Panc1 (cell line): ENCODE results near the gene SDK2. TPM values are rescaled to one million over a fixed set of nuclear protein-coding genes. Genes with fewer than 3 reads are reported as not detected.

ENCODE experiments used
- ATAC-seq: fragments of 200-7000 bp; cut with Tn5 transposase; 2 replicates; pipeline ENCODE4 v1.9.1; 2020; ENCODE audit warnings: mild to moderate bottlenecking, moderate library complexity
- BruUV-seq: library from RNA; stranded (reverse); fragments of 400-500 nt; replicated peaks from 2 replicates; lab custom pipeline; 2021; lab: Mats Ljungman, UMichigan
- CTCF ChIA-PET: fragments of 300-600 bp; sonication (Branson Sonifier 250); formaldehyde crosslinking; loops from one replicate; lab custom pipeline; 2022; ENCODE audit warnings: antibody characterized with exemption; lab: Charles Lee
- POLR2A ChIA-PET: fragments of 300-600 bp; sonication (Branson Sonifier 250); formaldehyde crosslinking; loops from one replicate; lab custom pipeline; 2022; ENCODE audit warnings: antibody characterized with exemption; lab: Charles Lee
- DNase-seq: peaks from one replicate; pipeline ENCODE4 v3.0.0-alpha.2; 2010; ENCODE audit warnings: low read depth, low spot score
- H3K27ac ChIP-seq: 2 replicates; pipeline ENCODE4 v1.5.1; 2011; ENCODE audit warnings: mild to moderate bottlenecking, low read length, inconsistent platforms
- H3K27me3 ChIP-seq: fragments of 200-500 bp; sonication (Bioruptor generic); 2 replicates; pipeline ENCODE4 v1.6.0; 2014; ENCODE audit warnings: low read length, inconsistent platforms; ENCODE audit not compliant: control insufficient read depth, insufficient read depth
- H3K36me3 ChIP-seq: fragments of 200-500 bp; sonication (Bioruptor generic); 2 replicates; pipeline ENCODE4 v1.5.1; 2014; ENCODE audit warnings: inconsistent platforms, mild to moderate bottlenecking, low read length, moderate library complexity; ENCODE audit not compliant: control insufficient read depth, insufficient read depth
- H3K4me1 ChIP-seq: 2 replicates; pipeline ENCODE4 v1.5.1; 2011; ENCODE audit warnings: inconsistent platforms, mild to moderate bottlenecking, low read length, moderate library complexity; ENCODE audit not compliant: control insufficient read depth, insufficient read depth
- H3K4me3 ChIP-seq, 2 experiments: 2 replicates each; pipeline ENCODE4 v1.5.1; 2011 to 2012; ENCODE audit warnings: low read depth in 2 of 2, low read length in 2 of 2, mild to moderate bottlenecking in 2 of 2, inconsistent platforms in 1 of 2, moderate library complexity in 1 of 2
- H3K9me3 ChIP-seq: fragments of 200-500 bp; sonication (Bioruptor generic); 2 replicates; pipeline ENCODE4 v1.5.1; 2014; ENCODE audit warnings: low read depth, mild to moderate bottlenecking, inconsistent platforms, low read length, moderate library complexity; ENCODE audit not compliant: control insufficient read depth, insufficient read depth
- POLR2AphosphoS5 ChIP-seq: IDR thresholded peaks from 2 replicates; pipeline ENCODE4 v1.6.1; 2012; ENCODE audit warnings: mild to moderate bottlenecking, low read depth, low read length, moderate library complexity
- SIN3A ChIP-seq: IDR thresholded peaks from 2 replicates; pipeline ENCODE4 v1.6.1; 2012; ENCODE audit warnings: low read depth, mild to moderate bottlenecking, low read length, moderate library complexity, borderline replicate concordance; ENCODE audit not compliant: insufficient read depth
- TCF7L2 ChIP-seq: IDR thresholded peaks from 2 replicates; pipeline ENCODE4 v1.6.1; 2011; ENCODE audit warnings: mild to moderate bottlenecking, low read depth, low read length, inconsistent platforms
- in situ Hi-C: cut with HindIII; loops from 2 replicates; pipeline ENCODE4 v1.10.0; 2016; ENCODE audit warnings: low sequenced_read_pairs, low pct_unique_long_range_greater_than_20kb
- intact Hi-C: fragments of 100-400 bp; cut with micrococcal nuclease; formaldehyde crosslinking; loops from one replicate; pipeline ENCODE4 v1.10.0; 2022; ENCODE audit not compliant: unreplicated experiment
- total RNA-seq: library from RNA; stranded (reverse); gene quantifications from one replicate; pipeline ENCODE4 v1.2.1, GENCODE V29; 2021; ENCODE audit not compliant: unreplicated experiment
- TF ChIP-seq, protein P1 (sequence below): fragments of 450-650 bp; IDR thresholded peaks from 2 replicates; pipeline ENCODE4 v1.5.1; 2017; ENCODE audit warnings: mild to moderate bottlenecking
- TF ChIP-seq, protein P2 (sequence below), 2 experiments: IDR thresholded peaks; 2 replicates each; pipeline ENCODE4 v1.6.1; 2011 to 2012; ENCODE audit warnings: low read depth in 2 of 2, control low read depth in 1 of 2, low read length in 1 of 2, mild to moderate bottlenecking in 1 of 2, moderate library complexity in 1 of 2; ENCODE audit not compliant: insufficient read depth in 1 of 2

SDK2 gene
- total RNA-seq, 1 experiment from 2014 or later, result 0.41 TPM

DNA sequence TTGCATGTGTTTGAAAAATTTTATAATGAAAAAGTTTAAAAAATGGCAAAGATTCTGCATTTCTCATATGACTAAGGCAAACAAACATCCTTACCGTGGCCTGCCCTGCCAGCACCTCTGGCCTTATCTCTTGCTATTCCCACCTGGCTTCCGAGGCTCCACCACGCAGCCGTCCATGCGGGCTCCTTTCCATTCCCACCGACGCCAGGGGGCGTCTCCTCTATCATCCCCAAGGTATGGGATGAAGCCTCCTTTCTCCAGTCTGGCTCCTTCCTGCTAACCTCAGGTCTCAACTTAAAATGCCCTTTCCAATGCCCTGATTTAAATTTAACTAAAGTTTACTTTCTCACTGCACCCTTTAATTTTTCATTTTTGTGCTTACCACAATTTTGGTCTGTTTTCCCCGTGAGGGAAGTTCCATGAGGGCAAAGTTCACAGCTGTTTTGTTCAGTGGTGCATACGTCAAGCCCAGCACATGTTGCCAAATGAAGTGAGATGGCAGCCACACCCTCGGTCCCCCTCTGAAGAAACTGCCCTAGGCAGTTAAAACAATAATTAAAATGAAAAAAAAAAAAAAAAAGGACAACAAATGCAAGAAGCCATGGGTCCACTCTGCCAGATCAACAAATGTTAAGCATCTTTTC, 13.3 kb upstream of the SDK2 start:
- intact Hi-C loops, result loop anchor here (10.0 kb wide), 1 partner anchor 297 kb away; no protein-coding TSS in a partner anchor
- in situ Hi-C loops, result no loop called here
- Histone ChIP-seq H3K4me3 (no peak overlapping the region), H3K4me1 (no peaks in the 10 kb centered on the region), H3K36me3 (no peaks in the 10 kb centered on the region), H3K9me3 (no peaks in the 10 kb centered on the region), H3K27ac (no peak overlapping the region), H3K27me3 (peaks cover 23% of the 10 kb centered on the region)
- POLR2A ChIA-PET, result no interaction called here
- DNase-seq (no peak), ATAC-seq (peak; percentile 96)
- CTCF ChIA-PET, result no interaction called here
- no peak for TF ChIP-seq SIN3A
- TF ChIP-seq, protein P1, sequence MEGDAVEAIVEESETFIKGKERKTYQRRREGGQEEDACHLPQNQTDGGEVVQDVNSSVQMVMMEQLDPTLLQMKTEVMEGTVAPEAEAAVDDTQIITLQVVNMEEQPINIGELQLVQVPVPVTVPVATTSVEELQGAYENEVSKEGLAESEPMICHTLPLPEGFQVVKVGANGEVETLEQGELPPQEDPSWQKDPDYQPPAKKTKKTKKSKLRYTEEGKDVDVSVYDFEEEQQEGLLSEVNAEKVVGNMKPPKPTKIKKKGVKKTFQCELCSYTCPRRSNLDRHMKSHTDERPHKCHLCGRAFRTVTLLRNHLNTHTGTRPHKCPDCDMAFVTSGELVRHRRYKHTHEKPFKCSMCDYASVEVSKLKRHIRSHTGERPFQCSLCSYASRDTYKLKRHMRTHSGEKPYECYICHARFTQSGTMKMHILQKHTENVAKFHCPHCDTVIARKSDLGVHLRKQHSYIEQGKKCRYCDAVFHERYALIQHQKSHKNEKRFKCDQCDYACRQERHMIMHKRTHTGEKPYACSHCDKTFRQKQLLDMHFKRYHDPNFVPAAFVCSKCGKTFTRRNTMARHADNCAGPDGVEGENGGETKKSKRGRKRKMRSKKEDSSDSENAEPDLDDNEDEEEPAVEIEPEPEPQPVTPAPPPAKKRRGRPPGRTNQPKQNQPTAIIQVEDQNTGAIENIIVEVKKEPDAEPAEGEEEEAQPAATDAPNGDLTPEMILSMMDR, result peak; percentile 88
- BruUV-seq, result no TSS peak

DNA sequence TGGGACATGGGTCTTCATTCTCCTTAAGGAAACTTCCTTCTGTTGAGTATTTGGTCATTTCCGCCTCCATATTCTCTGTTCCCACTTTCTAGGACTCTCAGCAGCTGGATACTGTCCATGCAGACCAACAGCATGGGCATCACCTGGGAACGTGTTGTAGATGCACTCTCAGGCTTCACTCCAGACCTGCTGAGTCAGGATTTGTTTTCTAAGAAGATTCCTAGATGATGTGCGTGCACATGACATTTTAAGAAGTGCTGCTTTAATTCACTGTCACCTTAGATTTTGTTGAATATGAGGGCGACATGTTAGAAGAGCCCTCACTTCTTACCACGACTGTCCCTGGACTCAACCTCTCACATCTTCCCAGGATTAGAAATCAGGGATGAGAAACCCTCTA, 10.0 kb upstream of the SDK2 start:
- Histone ChIP-seq H3K27ac (no peak overlapping the region), H3K36me3 (no peaks in the 10 kb centered on the region; the same call in 1 of the 2 replicates), H3K27me3 (peaks cover 28% of the 10 kb centered on the region), H3K9me3 (no peaks in the 10 kb centered on the region), H3K4me1 (no peaks in the 10 kb centered on the region), H3K4me3 (no peak overlapping the region)
- ATAC-seq, result no peak
- intact Hi-C loops, result loop anchor here (10.0 kb wide), 1 partner anchor 301 kb away; no protein-coding TSS in a partner anchor
- in situ Hi-C loops, result no loop called here
- DNase-seq, result no peak
- CTCF ChIA-PET, result no interaction called here
- TF ChIP-seq TCF7L2, result no peak
- TF ChIP-seq POLR2AphosphoS5, result no peak
- TF ChIP-seq, protein P1, result no peak
- TF ChIP-seq SIN3A, result no peak
- TF ChIP-seq, protein P2, sequence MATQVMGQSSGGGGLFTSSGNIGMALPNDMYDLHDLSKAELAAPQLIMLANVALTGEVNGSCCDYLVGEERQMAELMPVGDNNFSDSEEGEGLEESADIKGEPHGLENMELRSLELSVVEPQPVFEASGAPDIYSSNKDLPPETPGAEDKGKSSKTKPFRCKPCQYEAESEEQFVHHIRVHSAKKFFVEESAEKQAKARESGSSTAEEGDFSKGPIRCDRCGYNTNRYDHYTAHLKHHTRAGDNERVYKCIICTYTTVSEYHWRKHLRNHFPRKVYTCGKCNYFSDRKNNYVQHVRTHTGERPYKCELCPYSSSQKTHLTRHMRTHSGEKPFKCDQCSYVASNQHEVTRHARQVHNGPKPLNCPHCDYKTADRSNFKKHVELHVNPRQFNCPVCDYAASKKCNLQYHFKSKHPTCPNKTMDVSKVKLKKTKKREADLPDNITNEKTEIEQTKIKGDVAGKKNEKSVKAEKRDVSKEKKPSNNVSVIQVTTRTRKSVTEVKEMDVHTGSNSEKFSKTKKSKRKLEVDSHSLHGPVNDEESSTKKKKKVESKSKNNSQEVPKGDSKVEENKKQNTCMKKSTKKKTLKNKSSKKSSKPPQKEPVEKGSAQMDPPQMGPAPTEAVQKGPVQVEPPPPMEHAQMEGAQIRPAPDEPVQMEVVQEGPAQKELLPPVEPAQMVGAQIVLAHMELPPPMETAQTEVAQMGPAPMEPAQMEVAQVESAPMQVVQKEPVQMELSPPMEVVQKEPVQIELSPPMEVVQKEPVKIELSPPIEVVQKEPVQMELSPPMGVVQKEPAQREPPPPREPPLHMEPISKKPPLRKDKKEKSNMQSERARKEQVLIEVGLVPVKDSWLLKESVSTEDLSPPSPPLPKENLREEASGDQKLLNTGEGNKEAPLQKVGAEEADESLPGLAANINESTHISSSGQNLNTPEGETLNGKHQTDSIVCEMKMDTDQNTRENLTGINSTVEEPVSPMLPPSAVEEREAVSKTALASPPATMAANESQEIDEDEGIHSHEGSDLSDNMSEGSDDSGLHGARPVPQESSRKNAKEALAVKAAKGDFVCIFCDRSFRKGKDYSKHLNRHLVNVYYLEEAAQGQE (IDR thresholded peaks at IDR 0.05; ENCODE audit: insufficient read depth in 1 of 2, low read depth in 2 of 2, low read length in 1 of 2), result no peak
- no TSS peak for BruUV-seq
- POLR2A ChIA-PET, result no interaction called here
